HL-60 (cell line): ENCODE measurements around the gene TGM5.
A peak's percentile ranks its signal among the peaks of the same experiment; 100 is the strongest.

Experiments used
- DNase-seq, 2 experiments: peaks; one replicate each; pipeline ENCODE4 v3.0.0-alpha.2; 2010 to 2020; ENCODE audit warnings: low read depth in 1 of 2, low spot score in 1 of 2
- H3K27ac ChIP-seq: fragments of 250-450 bp; sonication (Bioruptor Pico); replicated peaks from 2 replicates; pipeline ENCODE4 v1.5.1; 2020; ENCODE audit warnings: mild to moderate bottlenecking, moderate library complexity
- H3K27me3 ChIP-seq: fragments of 250-450 bp; sonication (Bioruptor Pico); 2 replicates; pipeline ENCODE4 v1.5.1; 2021; ENCODE audit warnings: mild to moderate bottlenecking, moderate library complexity; ENCODE audit not compliant: insufficient read depth, poor library complexity, severe bottlenecking
- H3K4me3 ChIP-seq: replicated peaks from 2 replicates; pipeline ENCODE4 v1.5.1; 2011; ENCODE audit warnings: mild to moderate bottlenecking, control low read depth, low read length; ENCODE audit not compliant: insufficient read depth
- GABPA ChIP-seq: IDR thresholded peaks from 2 replicates; pipeline ENCODE4 v1.6.1; 2012; ENCODE audit warnings: low read depth
- POLR2AphosphoS5 ChIP-seq: IDR thresholded peaks from 2 replicates; pipeline ENCODE4 v1.6.1; 2012; ENCODE audit warnings: low read depth
- SPI1 ChIP-seq: IDR thresholded peaks from 2 replicates; pipeline ENCODE4 v1.6.1; 2012; ENCODE audit warnings: low read depth, mild to moderate bottlenecking, borderline replicate concordance
- TF ChIP-seq, protein P1 (sequence below): IDR thresholded peaks from one replicate; pipeline ENCODE4 v1.5.1; 2011; ENCODE audit warnings: low read length, control low read depth, inconsistent platforms; ENCODE audit not compliant: insufficient read depth
- TF ChIP-seq, protein P2 (sequence below): IDR thresholded peaks from 2 replicates; pipeline ENCODE4 v1.6.1; 2012; ENCODE audit warnings: low read depth; ENCODE audit not compliant: insufficient replicate concordance

The TGM5 gene

DNA sequence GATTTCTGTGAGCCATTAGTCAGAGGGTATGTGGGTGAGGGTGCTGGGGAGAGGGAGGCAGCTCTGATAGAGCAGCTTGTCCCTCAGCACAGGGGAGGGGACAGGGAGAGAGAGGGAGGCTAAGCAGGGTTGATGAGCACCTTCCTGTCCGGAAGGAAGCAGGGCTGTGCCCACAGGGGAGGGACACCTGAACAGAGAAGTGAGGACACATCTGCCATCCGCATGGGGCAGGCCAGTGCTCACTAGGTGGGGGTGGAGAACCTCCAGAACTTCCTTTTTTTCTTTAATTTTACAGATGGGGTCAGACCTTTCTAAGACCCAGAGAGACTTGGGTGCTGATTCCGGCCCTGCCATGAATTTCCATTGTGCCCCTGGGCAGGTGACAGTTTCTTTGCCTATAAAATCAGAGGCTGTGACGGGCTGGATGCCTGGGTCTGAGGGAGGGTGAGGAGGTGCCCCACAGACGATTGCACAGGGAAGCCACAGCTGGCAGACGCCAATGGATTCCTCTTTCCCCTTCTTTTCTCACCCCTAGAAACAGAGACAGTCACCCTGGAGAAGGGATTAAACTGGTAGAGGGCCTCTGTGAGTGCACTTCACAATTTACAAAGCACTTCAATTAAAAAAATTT lies 4.1 kb upstream of the TGM5 start:
- Histone ChIP-seq H3K27me3 (no peaks in the 10 kb centered on the region), H3K27ac (peak overlapping the region; percentile 97), H3K4me3 (no peak overlapping the region)
- DNase-seq, result peak; percentile 80 to 97
- TF ChIP-seq, protein P1, sequence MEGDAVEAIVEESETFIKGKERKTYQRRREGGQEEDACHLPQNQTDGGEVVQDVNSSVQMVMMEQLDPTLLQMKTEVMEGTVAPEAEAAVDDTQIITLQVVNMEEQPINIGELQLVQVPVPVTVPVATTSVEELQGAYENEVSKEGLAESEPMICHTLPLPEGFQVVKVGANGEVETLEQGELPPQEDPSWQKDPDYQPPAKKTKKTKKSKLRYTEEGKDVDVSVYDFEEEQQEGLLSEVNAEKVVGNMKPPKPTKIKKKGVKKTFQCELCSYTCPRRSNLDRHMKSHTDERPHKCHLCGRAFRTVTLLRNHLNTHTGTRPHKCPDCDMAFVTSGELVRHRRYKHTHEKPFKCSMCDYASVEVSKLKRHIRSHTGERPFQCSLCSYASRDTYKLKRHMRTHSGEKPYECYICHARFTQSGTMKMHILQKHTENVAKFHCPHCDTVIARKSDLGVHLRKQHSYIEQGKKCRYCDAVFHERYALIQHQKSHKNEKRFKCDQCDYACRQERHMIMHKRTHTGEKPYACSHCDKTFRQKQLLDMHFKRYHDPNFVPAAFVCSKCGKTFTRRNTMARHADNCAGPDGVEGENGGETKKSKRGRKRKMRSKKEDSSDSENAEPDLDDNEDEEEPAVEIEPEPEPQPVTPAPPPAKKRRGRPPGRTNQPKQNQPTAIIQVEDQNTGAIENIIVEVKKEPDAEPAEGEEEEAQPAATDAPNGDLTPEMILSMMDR, result no peak
- peak; percentile 94 for TF ChIP-seq POLR2AphosphoS5
- TF ChIP-seq, protein P2, sequence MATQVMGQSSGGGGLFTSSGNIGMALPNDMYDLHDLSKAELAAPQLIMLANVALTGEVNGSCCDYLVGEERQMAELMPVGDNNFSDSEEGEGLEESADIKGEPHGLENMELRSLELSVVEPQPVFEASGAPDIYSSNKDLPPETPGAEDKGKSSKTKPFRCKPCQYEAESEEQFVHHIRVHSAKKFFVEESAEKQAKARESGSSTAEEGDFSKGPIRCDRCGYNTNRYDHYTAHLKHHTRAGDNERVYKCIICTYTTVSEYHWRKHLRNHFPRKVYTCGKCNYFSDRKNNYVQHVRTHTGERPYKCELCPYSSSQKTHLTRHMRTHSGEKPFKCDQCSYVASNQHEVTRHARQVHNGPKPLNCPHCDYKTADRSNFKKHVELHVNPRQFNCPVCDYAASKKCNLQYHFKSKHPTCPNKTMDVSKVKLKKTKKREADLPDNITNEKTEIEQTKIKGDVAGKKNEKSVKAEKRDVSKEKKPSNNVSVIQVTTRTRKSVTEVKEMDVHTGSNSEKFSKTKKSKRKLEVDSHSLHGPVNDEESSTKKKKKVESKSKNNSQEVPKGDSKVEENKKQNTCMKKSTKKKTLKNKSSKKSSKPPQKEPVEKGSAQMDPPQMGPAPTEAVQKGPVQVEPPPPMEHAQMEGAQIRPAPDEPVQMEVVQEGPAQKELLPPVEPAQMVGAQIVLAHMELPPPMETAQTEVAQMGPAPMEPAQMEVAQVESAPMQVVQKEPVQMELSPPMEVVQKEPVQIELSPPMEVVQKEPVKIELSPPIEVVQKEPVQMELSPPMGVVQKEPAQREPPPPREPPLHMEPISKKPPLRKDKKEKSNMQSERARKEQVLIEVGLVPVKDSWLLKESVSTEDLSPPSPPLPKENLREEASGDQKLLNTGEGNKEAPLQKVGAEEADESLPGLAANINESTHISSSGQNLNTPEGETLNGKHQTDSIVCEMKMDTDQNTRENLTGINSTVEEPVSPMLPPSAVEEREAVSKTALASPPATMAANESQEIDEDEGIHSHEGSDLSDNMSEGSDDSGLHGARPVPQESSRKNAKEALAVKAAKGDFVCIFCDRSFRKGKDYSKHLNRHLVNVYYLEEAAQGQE, result no peak
- TF ChIP-seq SPI1, result peak; percentile 62; the same call in 1 of the 2 replicates
- TF ChIP-seq GABPA, result peak; percentile 73

DNA sequence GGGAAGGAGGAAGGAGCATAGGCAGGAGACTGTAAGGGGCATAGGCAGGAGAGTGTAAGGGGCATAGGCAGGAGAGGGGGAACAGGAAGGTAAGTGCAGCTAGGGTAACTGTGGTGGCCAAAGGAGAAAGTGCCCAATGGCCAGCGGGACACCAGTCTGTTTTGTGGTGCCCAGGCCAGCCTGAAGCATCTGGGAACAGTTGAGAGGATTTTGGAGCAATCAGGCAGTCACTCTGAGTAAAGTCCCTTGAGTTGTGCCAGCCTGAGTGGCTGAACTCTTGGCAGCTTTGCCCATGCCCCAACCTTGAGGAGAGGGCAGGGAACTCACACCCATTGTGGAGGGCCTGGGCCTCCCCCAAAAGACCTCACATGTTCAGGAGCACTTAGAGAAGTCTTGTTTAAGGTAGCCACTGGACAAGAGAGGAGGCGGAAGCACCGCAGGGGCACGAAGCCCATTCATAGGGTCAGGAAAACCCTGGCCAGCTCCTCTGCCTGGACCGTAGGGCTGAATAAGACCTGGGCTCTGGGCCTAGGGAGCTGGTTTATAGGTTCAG lies 3.5 kb upstream of the TGM5 start:
- no peak for TF ChIP-seq POLR2AphosphoS5
- no peak for TF ChIP-seq GABPA
- no peak for TF ChIP-seq SPI1
- TF ChIP-seq, protein P2, result no peak
- TF ChIP-seq, protein P1, result no peak
- no peaks in the 10 kb centered on the region for H3K27me3 ChIP-seq
- no peak for DNase-seq
- no peak overlapping the region for H3K4me3 ChIP-seq
- peak overlapping the region; percentile 97 for H3K27ac ChIP-seq

DNA sequence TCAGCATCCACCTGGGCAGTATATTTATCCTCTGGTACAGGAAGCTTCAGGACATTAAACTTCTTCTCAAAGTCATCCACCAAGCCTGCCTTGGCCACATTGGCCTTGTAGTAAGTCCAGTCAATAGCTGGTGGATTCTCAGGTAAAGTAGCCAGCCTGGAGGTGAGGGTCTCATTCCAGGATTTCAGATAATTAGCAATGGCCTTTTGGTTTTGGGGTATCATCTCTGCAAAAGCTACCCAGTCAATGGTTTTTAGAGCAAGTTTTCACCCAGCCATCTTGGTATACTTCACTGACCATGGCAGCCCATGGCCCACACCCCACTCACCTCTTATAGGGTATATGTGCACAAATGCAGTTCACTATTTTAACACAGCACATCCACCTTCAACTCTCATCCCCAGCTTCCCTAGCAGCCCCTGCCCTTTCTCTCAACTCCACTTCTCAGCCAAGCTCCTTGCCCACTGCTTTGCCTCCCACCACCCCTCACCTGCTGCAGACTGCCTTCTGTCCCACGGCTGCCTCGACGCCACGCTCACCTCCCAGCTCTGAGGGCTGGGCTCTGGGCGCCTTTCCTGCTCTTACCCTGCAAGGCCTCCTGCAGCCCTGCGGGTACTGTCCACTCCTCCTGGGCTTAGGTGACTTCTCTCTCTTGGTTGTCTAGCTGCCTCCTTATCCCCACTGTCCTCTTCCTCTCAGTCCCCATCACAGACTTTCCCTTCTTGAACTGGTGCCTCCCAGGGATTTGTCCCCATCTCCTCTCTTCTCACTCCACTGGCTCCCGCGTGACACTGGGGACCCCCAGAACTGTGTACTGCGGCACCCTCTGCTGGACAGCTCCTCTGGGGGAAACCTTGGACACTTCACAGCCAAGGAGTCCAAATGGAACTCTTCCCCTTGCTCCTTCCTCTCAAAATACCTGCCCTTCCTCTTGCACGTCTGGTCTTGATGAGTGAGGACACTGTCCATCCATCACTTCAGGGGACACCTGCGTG lies 1.7 kb upstream of the TGM5 start:
- no peak for TF ChIP-seq GABPA
- TF ChIP-seq, protein P1, result peak; percentile 33
- TF ChIP-seq, protein P2, result peak; percentile 76

More for the DNA sequence above, 1.7 kb upstream of the TGM5 start:
- peak; percentile 45 to 71 for DNase-seq
- no peaks in the 10 kb centered on the region for H3K27me3 ChIP-seq
- H3K27ac ChIP-seq, result no peak overlapping the region
- no peak overlapping the region for H3K4me3 ChIP-seq
